ACHN (cell line): ENCODE data around the gene COX19.
"Not testable (repeated sequence)": the region's sequence is repeated elsewhere in the genome, so short reads cannot be mapped to it uniquely, and the experiment has no call there.

Experiments
- DNase-seq: peaks from one replicate; pipeline ENCODE4 v3.0.0-alpha.2; 2015
- in situ Hi-C: cut with HindIII; loops from 2 replicates; pipeline ENCODE4 v1.10.0; 2017; ENCODE audit warnings: low sequenced_read_pairs, low pct_ligation_motif_present, low pct_unique_long_range_greater_than_20kb

COX19 gene

DNA sequence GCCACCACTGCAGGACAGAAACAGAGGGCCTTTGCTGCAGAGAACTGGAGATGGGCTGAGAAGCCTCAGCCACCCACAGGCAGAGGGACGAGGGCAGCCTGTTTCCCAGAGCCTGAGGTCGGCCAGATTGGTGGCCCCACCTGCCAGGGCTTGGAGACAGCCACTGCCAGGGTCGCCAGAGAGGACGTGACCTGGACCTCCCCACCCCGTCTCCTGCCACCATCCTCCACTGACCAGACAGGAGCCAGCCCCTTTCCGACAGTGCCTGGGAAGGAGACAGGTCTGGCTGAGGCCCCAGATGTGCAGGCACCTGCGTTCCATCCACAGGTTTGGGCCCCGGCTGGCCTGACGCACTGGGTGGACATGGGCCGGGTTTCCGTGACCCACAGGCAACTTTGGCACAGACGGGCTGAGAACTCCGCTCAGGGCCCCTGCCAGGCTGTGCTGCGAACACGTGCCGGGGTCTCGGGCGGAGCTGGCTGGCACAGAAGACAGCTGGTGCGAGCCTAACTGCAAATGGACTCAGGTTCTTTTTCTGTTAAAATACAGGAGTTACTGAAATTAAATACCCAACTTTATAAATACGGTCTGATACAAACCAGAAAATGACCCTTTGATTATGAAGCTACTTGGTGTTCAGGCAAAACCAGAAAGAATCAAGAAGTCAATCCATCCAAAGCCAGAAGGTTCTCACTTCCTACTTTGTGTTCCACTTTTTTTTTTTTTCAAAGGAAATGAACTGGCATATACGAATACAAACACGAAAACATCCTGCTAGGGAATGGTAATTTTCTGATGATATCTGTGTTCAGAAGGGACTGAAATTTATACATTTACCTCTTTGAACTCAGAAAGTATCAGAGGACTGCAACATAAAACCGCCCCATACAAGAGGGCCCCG is 6.9 kb downstream of the COX19 start:
- in situ Hi-C loops, result loop anchor here (25.0 kb wide), 1 partner anchor 181 kb away; no protein-coding TSS in a partner anchor
- no peak for DNase-seq

DNA sequence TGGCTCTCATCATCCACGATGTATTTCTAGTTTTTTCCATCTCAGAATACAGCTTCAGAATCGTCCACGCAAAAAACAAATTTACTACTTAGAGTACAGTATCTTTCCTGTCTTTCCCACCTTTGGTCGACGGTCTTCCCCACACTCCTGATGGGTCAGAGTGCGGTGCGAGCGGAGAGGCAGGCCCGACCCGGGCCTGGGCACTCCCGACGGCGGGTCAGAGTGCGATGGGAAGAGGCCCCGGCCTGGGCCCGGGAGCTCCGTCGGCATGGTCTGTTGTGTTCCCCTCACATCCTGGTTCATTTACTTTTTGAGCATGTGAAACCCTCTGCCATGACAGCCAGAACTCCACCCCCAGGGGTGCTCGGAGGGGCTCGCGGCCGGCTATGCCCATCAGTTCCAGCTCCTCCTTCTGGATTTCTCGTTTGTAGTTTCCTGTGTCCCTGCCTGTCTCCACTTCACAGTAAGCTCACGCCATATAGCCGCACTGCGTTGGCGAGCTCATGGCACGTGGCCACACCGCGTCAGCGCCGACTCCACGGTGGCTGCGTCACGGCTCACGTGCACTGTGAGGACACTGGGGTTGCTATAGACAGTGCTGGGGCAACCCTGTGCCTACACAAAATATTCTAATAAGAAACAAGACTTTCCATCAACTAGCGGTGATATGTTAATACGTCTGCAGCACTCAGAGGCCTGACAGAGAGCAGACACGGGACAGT is 7.8 kb downstream of the COX19 start:
- no peak for DNase-seq
- in situ Hi-C loops, result loop anchor here (25.0 kb wide), 1 partner anchor 180 kb away; no protein-coding TSS in a partner anchor

DNA sequence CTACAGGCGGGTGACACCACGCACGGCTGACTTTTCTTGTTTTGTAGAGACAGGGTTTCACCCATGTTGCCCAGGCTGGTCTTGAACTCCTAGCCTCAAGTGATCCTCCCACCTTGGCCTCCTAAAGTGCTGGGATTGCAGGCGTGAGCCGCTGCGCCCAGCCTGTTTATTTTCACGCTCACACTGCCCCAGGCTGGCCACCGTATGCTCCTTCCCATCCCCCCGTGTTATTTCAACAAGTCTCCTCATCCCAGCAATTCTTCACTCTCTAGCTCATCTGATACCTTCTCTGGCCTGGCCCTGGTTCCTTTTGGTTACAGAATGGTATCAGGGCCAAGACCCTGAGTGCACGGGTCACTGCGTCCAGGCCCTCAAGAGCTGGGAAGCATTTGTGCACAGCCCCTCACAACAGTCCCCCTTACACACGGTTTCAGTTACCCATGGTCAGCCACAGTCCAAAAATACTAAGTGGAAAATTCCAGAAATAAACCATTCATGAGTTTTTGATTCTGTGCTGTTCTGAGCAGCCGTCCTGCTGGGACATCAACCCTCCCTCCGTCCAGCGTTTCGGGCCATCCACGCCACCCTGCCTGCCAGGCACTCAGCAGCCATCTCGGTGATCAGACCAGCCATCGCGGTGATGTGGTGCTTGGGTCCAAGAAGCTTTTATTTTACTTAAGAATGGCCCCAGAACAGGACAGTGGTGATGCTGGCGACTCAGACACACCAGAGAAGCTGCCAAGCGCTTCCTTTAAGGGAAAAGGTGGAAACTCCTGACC is 8.9 kb downstream of the COX19 start:
- DNase-seq, result no peak
- in situ Hi-C loops, result loop anchor here (25.0 kb wide), 1 partner anchor 179 kb away; no protein-coding TSS in a partner anchor

DNA sequence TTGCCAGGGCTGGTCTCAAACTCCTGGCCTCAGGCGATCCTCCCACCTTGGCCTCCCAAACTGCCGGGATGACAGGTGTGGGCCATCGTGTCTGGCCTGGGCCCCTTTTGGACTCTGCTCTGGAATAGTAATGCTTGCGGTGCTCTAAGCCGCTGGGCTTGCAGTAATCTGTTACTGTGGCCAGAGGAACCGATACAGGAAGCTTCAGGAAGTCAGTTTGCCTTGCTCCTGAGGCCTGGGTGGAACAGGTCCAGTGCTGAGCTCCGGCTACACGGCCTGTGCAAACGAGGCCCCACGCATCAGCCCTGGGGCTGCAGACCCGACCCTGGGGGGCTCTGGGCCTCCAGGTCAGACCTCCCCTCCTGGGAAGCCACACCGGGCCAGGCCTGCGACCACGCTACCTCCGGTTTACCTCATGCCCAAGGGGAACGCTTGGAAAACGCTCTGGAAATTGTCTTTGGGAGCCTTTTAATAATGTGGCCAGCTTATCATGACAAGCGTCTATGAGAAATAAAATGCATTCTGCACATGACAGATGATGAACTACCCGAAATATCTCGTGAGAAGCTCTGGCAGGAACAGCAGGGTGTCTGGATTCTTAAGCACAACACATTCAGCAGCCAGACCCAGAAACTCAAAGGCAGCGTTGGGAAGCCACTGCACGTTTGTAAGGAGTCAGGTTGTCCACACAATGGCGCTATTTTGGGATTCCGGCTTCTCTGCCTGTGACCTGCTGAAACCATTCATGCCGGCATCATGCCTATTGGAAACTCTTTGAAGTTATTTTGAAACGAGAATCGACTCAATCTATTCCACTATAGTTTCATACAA is 10.7 kb downstream of the COX19 start:
- in situ Hi-C loops, result loop anchor here (25.0 kb wide), 1 partner anchor 177 kb away; no protein-coding TSS in a partner anchor
- peak; percentile 17 for DNase-seq

DNA sequence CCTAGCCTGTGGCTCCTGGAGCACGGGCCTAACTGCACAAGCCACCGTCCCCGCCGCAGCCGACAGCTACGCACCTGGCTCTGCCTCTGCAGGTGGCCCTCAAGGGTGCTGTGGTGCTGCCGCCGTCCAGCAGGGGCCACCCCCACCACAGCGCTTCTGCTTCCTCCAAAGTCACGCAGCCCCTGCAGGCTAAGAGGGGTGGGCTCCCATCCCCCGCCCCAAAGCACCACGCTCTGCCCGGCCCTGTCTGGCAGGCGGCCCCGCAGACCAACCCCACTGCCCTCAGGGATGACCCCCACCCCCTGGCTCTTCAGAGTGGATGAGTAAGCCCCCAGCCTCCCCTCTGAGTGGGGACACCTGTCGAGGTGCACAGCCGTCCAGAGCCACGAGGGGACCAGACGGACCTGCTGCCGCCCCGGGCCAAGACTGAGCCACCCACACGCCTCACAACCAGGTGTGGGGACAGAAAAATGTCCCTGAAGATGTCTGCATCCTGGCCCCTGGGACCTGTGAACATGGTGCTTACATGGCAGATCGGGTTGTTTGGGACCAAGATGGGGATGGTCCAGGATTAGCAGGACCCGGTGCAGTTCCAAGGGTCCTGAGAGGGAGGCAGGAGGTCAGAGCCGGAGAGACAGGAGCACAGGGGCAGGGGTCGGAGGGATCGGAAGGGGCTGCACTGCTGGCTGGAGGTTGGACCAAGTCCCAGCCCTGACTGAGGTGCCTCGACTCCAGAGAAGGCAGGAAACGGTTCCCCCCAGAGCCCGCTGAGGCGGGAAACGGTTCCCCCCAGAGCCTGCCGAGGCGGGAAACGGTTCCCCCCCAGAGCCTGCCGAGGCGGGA is 11.9 kb downstream of the COX19 start:
- in situ Hi-C loops, result loop anchor here (25.0 kb wide), 1 partner anchor 176 kb away; no protein-coding TSS in a partner anchor
- DNase-seq, result no peak

DNA sequence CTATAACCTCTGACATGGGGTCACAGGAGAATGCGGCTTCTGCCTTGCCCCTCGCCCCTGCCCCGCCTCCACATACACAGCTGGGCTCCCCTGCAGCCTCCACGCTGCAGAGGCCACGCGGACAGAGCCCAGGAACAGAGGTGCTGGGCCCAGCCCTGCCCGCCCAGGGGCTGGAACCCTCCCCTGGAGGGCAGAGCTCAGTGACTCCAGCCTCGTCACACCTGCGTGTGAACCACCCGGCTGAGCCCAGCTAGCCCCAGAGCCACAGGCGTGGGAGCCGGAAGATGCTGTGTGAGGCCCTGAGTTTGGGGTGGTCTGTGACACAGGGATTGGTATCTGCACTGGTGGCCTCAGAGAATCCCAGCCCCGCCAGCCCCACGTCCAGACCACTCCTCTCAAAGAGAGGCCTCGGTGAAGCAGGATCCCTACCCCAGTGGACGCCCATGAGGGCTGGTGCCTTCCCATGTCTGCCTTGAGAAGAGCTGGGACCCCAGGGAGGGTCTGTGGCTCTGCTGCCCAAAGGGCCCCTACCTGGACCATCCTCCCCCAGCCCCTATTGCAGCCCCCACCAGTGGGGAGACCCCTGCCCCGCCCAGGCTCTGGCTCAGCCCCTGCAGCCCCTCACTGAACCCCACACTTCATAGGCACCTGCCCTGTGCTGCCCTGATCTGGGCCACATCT is 12.8 kb downstream of the COX19 start:
- no peak for DNase-seq
- in situ Hi-C loops, result loop anchor here (25.0 kb wide), 1 partner anchor 175 kb away; no protein-coding TSS in a partner anchor

DNA sequence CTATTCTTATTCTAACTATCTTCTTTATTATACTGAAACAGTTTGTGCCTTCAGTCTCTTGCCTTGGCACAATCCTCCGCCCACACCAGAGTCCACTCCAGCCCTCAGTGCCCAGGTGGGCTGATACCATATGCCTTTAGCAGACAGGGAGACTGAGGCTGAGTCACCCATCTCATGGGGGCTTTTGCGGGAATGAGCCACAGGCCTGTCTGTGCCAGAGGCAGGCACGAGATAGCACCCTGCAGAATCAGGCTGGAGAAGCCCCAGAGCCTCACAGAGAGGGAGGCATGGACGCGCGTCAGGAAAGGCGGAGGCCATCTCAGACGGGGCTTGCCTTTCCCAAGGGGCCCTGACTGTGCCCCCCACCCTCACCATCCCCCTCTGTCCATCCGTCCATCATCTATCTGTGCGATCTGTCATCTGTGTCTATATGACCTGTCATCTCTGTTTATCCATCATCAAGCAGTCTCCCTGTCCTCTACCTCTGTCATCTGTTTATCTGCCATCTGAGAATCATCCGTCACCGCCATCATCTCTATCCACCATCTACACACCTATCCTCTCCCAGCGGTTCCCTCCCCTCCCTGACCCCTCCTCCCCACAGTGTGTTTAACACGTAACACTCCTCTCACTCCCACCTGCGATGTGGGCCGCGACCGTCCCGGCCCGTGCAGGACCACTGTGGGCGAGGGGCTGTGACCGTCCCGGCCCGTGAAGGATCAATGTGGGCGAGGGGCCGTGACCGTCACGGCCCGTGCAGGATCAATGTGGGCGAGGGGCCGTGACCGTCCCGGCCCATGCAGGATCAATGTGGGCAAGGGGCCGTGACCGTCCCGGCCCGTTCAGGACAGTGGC is 13.6 kb downstream of the COX19 start:
- no peak for DNase-seq
- in situ Hi-C loops, result loop anchor here (25.0 kb wide), 1 partner anchor 174 kb away; no protein-coding TSS in a partner anchor

DNA sequence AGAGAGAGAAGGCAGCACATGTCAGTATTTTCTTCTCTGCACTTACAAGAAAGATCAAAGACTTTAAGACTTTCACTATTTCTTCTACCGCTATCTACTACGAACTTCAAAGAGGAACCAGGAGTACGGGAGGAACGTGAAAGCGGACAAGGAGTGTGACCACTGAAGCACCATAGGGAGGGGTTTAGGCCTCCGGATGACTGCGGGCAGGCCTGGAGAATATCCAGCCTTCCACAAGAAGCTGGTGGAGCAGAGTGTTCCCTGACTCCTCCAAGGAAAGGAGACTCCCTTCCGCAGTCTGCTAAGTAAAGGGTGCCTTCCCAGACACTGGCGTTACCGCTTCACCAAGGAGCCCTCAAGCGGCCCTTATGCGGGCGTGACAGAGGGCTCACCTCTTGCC is 14.4 kb downstream of the COX19 start:
- in situ Hi-C loops, result loop anchor here (25.0 kb wide), 1 partner anchor 174 kb away; no protein-coding TSS in a partner anchor
- DNase-seq, result not testable (repeated sequence)

DNA sequence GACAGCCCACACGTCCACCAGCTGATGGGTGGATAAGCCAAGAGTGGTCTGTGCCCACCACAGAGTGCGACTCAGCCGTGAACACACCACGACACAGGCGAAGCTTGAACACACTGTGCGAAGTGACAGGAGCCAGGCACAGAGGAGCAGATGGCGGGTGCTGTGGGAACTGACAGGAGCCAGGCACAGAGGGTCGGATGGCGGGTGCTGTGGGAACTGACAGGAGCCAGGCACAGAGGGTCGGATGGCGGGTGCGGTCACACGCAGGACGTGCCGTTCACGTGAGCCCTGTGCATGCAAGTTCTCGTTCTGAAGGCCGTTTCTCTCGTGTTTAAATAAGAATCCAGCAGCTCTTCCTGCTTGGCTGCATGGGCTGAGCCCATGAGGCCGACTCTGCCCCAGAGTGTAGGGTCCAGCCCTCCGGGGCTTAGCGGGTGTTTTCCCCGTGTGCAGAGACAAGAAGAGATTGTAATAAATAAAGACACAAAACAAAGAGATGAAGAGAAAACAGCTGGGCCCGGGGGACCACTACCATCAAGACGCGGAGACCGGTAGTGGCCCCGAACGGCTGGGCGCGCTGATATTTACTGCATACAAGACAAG is 15.0 kb downstream of the COX19 start:
- in situ Hi-C loops, result loop anchor here (25.0 kb wide), 1 partner anchor 173 kb away; no protein-coding TSS in a partner anchor
- DNase-seq, result no peak

DNA sequence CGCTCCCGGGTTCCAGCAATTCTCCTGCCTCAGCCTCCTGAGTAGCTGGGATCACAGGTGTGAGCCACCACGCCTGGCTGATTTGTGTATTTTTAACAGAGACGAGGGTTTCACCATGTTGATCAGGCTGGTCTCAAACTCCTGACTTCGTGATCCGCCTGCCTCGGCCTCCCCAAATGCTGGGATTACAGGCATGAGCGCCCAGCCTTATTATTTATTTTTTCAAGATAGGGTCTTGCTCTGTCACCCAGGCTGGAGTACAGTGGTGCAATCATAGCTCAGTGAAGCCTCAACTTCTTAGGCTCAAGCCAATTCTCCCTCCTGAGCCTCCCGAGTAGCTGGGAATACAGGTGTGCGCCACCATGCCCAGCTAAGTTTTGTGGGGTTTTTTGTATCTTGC is 15.6 kb downstream of the COX19 start:
- DNase-seq, result not testable (repeated sequence)
- in situ Hi-C loops, result loop anchor here (25.0 kb wide), 1 partner anchor 172 kb away; no protein-coding TSS in a partner anchor

DNA sequence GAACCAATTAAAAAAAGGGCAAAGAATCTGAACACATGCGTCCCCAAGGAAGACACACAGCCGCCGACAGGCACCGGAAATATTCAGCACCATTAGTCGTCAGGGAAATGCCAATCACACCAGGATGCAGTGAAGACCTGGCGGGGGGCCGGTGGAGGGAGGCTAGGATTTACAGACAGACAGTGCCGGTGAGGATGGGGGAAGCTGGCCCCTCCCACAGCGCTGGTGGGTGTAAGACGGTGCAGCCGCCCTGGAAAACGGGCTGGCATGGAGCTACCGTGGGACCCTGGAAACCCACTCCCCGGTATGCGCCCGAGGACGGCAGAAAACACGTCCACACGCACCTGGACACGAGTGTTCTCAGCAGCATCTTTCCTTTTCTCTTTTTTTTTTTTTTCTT is 16.1 kb downstream of the COX19 start:
- no peak for DNase-seq
- in situ Hi-C loops, result loop anchor here (25.0 kb wide), 1 partner anchor 172 kb away; no protein-coding TSS in a partner anchor

DNA sequence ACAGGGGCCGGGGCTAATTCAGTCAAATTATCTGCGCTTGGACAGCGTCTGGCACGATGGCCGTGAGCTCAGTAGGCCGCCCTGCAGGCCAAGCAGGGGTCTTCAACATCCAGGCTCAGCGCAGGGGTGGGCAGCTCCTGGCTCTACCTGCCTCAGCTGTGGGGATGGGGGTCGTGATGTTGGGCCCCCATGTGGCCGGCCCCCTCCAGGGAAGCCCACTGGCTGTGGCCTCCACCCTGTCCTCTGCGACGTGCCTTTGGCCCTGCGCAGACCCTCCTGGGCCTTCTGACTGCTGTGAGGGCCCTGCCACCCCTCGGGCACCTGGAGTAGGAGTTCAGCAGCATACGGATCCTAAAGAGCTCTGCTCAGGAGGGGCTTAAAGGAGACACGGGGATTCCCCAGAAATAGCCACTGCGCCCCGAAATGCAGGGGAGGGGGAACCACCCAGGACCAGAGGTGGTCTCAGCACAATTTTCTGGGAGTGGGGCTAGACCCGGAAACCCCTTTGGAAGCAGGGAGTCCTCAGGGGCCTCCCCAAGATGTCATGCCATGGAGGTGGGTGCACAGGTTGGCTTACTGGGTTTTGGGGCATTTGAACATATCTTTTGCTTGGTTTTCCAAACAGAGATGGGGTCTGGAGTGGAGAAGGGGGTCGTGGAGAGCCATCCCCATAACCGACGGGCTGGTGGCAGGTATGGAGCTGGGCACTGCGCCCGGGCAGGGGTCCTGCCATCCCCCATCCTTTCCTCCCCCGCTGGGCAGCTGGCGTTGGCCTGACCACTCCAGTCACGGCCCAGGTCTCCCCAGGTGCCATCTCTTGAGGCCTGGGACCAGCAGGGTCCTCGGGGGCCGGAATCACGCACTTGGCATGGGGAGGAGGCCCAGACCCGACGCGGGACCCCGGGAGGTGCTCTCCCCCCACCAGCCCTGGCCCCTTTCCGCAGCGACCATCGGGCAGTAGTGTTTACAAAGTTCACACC is 16.8 kb downstream of the COX19 start:
- in situ Hi-C loops, result loop anchor here (25.0 kb wide), 1 partner anchor 171 kb away; no protein-coding TSS in a partner anchor

DNA sequence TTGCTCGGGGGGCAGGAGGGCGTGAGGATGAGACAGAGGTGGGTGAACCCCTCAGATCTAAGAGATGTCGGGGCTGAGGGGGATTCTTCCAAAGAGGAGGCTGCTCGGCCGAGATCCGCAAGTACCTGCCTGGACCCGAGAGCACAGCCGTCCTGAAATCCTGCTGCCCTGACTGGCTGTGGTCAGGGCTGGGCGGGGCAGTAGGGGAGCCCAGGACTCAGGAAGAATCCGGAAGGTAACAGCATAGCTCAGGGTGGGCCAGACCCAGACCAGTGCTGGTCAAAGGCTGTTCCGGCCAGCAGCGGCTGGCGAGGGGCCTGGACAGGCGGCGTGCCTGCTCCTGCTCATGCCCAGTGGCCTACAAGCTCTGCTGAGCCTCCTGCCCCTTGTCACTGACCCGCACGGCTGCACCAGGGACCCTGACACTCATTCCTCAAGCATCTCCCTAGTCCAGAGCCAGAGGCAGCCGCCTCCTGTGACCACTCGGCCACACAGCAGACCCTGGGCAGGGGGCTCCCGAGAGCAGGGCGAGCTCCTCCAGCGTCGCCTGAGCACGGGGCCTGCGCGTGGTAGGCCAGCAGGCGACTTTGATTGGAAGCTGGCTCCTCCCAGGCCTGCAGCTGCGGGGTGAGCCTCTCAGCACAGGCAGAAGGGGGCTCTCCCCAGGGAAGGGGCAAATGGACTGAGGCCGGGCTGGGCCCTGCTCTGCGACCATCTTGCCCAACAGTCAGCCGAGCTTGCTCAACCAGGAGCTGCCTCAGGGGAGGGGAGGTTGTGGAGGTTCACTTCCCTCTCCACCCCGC is 17.7 kb downstream of the COX19 start:
- in situ Hi-C loops, result loop anchor here (25.0 kb wide), 1 partner anchor 170 kb away; no protein-coding TSS in a partner anchor
- no peak for DNase-seq

More for the DNA sequence above, 16.8 kb downstream of the COX19 start:
- no peak for DNase-seq
